ENCODE data around the gene SMIM45.

SMIM45 gene

GRCh38 chr22:41920271-41920976 is 31.5 kb upstream of the SMIM45 start:
- TF ChIP-seq POLR2A (IDR thresholded peaks at IDR 0.05): no peak
- TF ChIP-seq CTCF (IDR thresholded peaks at IDR 0.05): no peak
- DNase-seq (no peak), ATAC-seq (no peak)
- Histone ChIP-seq H3K4me3 (no peak overlapping the region), H3K27me3 (peaks cover 0 to 7% of the 10 kb centered on the region in 2 donors), H3K36me3 (replicated peaks in 1 of 2; ENCODE audit: insufficient read depth in 1 of 2, low read depth in 2 of 2) (no peaks in the 10 kb centered on the region), H3K27ac (no peak overlapping the region), H3K9me3 (no peaks in the 10 kb centered on the region), H3K4me1 (peaks cover 14% of the 10 kb centered on the region)
- WGBS, 2 donors: 55 to 66% methylated on average over 13 to 21 of the region's 21 CpGs
- intact Hi-C loops (cut with DNase I): no loop called here

GRCh38 chr22:41922328-41922727 is 29.6 kb upstream of the SMIM45 start:
- no peaks in the 10 kb centered on the region for H3K9me3 ChIP-seq
- intact Hi-C loops (cut with DNase I): no loop called here
- no peak overlapping the region for H3K4me3 ChIP-seq
- peaks cover 27% of the 10 kb centered on the region for H3K4me1 ChIP-seq
- no peak for ATAC-seq
- H3K36me3 ChIP-seq (replicated peaks in 1 of 2; ENCODE audit: insufficient read depth in 1 of 2, low read depth in 2 of 2): no peaks in the 10 kb centered on the region
- no peak overlapping the region for H3K27ac ChIP-seq
- H3K27me3 ChIP-seq: peaks cover 0 to 3% of the 10 kb centered on the region in 2 donors
- DNase-seq: no peak
- TF ChIP-seq POLR2A (IDR thresholded peaks at IDR 0.05) (no peak), CTCF (IDR thresholded peaks at IDR 0.05) (no peak)
- 82 to 89% methylated on average over 5 of the region's 5 CpGs for WGBS, 2 donors

- Histone ChIP-seq H3K9me3 (no peaks in the 10 kb centered on the region), H3K27me3 (peaks cover 0 to 3% of the 10 kb centered on the region in 2 donors), H3K4me3 (no peak overlapping the region), H3K4me1 (peaks cover 27% of the 10 kb centered on the region), H3K27ac (no peak overlapping the region), H3K36me3 (replicated peaks in 1 of 2; ENCODE audit: insufficient read depth in 1 of 2, low read depth in 2 of 2) (no peaks in the 10 kb centered on the region)
- no peak for DNase-seq
- TF ChIP-seq CTCF (IDR thresholded peaks at IDR 0.05) (no peak), POLR2A (IDR thresholded peaks at IDR 0.05) (no peak)
- WGBS, 2 donors: 85% methylated on average over 4 of the region's 4 CpGs
- no peak for ATAC-seq
- intact Hi-C loops (cut with DNase I): no loop called here
Measured at GRCh38 chr22:41922940-41923594, 28.9 kb upstream of the SMIM45 start.

- H3K27ac ChIP-seq: no peak overlapping the region
- WGBS, 2 donors: 84 to 92% methylated on average over 13 to 14 of the region's 14 CpGs
- ATAC-seq (no peak), DNase-seq (no peak)
- no peaks in the 10 kb centered on the region for H3K36me3 ChIP-seq (replicated peaks in 1 of 2; ENCODE audit: insufficient read depth in 1 of 2, low read depth in 2 of 2)
- intact Hi-C loops (cut with DNase I): no loop called here
- no peaks in the 10 kb centered on the region for H3K9me3 ChIP-seq
- no peak overlapping the region for H3K4me3 ChIP-seq
- H3K27me3 ChIP-seq: peaks cover 0 to 3% of the 10 kb centered on the region in 2 donors
- TF ChIP-seq CTCF (IDR thresholded peaks at IDR 0.05): no peak
- TF ChIP-seq POLR2A (IDR thresholded peaks at IDR 0.05): no peak
- H3K4me1 ChIP-seq: peaks cover 27% of the 10 kb centered on the region
Measured at GRCh38 chr22:41923595-41924276, 28.2 kb upstream of the SMIM45 start.

Measured in body of pancreas (tissue), 4 donors.